SK-N-SH (cell line): ENCODE measurements around the gene FUCA1.

Experiments used
- CHD2 ChIP-seq: fragments of 150-350 bp; IDR thresholded peaks from 2 replicates; pipeline ENCODE4 v1.6.1; 2018; ENCODE audit warnings: low read length; ENCODE audit not compliant: partially characterized antibody
- EZH2phosphoT487 ChIP-seq: fragments of 200-600 bp; sonication (generic); IDR thresholded peaks from 2 replicates; pipeline ENCODE4 v1.6.1; 2017; ENCODE audit warnings: low read depth, mixed run types, mild to moderate bottlenecking, antibody characterized with exemption, moderate library complexity, borderline replicate concordance
- POLR2AphosphoS5 ChIP-seq: IDR thresholded peaks from 2 replicates; pipeline ENCODE4 v1.6.1; 2012; ENCODE audit warnings: low read depth, low read length
- RFX5 ChIP-seq: IDR thresholded peaks from 2 replicates; pipeline ENCODE4 v1.6.1; 2012; ENCODE audit warnings: mild to moderate bottlenecking, improper control_type of control experiment, low read length
- TF ChIP-seq, protein P1 (sequence below): IDR thresholded peaks from 2 replicates; pipeline ENCODE4 v1.6.1; 2012; ENCODE audit warnings: mild to moderate bottlenecking, low read depth, low read length, moderate library complexity
- TF ChIP-seq, protein P2 (sequence below): fragments of 200-600 bp; sonication (generic); IDR thresholded peaks from 2 replicates; pipeline ENCODE4 v1.6.1; 2017; ENCODE audit warnings: antibody characterized with exemption, mild to moderate bottlenecking, moderate library complexity
- TF ChIP-seq, protein P3 (sequence below): IDR thresholded peaks from 2 replicates; pipeline ENCODE4 v1.4.0; 2012; ENCODE audit warnings: low read depth

DNA sequence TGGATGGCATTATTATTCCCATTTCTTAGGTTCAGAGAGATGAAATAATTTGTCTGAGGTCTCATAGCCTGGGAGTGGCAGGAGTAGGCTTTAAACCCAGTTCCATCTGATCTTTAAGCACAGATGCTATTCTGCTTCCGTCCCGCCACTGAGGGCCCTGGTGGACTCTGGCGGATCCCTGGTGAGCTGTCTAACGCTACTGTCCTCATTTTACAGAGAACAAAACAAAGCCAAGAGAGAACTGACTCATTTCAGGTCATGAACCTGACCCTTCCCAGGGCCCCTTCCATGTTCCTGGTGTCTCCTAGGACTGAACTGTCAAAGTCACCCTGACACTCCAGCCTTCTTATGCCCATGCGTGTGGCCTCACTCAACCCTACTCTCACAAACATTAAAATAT, 64.4 kb downstream of the FUCA1 start:
- TF ChIP-seq, protein P1, sequence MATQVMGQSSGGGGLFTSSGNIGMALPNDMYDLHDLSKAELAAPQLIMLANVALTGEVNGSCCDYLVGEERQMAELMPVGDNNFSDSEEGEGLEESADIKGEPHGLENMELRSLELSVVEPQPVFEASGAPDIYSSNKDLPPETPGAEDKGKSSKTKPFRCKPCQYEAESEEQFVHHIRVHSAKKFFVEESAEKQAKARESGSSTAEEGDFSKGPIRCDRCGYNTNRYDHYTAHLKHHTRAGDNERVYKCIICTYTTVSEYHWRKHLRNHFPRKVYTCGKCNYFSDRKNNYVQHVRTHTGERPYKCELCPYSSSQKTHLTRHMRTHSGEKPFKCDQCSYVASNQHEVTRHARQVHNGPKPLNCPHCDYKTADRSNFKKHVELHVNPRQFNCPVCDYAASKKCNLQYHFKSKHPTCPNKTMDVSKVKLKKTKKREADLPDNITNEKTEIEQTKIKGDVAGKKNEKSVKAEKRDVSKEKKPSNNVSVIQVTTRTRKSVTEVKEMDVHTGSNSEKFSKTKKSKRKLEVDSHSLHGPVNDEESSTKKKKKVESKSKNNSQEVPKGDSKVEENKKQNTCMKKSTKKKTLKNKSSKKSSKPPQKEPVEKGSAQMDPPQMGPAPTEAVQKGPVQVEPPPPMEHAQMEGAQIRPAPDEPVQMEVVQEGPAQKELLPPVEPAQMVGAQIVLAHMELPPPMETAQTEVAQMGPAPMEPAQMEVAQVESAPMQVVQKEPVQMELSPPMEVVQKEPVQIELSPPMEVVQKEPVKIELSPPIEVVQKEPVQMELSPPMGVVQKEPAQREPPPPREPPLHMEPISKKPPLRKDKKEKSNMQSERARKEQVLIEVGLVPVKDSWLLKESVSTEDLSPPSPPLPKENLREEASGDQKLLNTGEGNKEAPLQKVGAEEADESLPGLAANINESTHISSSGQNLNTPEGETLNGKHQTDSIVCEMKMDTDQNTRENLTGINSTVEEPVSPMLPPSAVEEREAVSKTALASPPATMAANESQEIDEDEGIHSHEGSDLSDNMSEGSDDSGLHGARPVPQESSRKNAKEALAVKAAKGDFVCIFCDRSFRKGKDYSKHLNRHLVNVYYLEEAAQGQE: no peak
- TF ChIP-seq, protein P2, sequence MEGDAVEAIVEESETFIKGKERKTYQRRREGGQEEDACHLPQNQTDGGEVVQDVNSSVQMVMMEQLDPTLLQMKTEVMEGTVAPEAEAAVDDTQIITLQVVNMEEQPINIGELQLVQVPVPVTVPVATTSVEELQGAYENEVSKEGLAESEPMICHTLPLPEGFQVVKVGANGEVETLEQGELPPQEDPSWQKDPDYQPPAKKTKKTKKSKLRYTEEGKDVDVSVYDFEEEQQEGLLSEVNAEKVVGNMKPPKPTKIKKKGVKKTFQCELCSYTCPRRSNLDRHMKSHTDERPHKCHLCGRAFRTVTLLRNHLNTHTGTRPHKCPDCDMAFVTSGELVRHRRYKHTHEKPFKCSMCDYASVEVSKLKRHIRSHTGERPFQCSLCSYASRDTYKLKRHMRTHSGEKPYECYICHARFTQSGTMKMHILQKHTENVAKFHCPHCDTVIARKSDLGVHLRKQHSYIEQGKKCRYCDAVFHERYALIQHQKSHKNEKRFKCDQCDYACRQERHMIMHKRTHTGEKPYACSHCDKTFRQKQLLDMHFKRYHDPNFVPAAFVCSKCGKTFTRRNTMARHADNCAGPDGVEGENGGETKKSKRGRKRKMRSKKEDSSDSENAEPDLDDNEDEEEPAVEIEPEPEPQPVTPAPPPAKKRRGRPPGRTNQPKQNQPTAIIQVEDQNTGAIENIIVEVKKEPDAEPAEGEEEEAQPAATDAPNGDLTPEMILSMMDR: no peak
- TF ChIP-seq RFX5 (no peak), POLR2AphosphoS5 (no peak), CHD2 (no peak), EZH2phosphoT487 (no peak)
- TF ChIP-seq, protein P3, sequence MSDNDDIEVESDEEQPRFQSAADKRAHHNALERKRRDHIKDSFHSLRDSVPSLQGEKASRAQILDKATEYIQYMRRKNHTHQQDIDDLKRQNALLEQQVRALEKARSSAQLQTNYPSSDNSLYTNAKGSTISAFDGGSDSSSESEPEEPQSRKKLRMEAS: no peak
